HG03066 (cell line): ENCODE measurements around the gene CCDC12.

Experiments
- ATAC-seq: cut with Tn5 transposase; IDR thresholded peaks from one replicate; pipeline ENCODE4 v1.9.1; 2021; ENCODE audit warnings: low read depth; ENCODE audit not compliant: unreplicated experiment

Gene CCDC12

GRCh38 chr3:46960081-46960701 lies 16.4 kb downstream of the CCDC12 start:
- ATAC-seq = no peak

- ATAC-seq = no peak
Measured at GRCh38 chr3:46959161-46959511, 17.4 kb downstream of the CCDC12 start.

- no peak for ATAC-seq
Measured at GRCh38 chr3:46958467-46959160, 17.9 kb downstream of the CCDC12 start.

- ATAC-seq = no peak
Measured at GRCh38 chr3:46957092-46957820, 19.3 kb downstream of the CCDC12 start.

- ATAC-seq = no peak
Measured at GRCh38 chr3:46955801-46956259, 20.7 kb downstream of the CCDC12 start.

- no peak for ATAC-seq
Measured at GRCh38 chr3:46955157-46955556, 21.4 kb downstream of the CCDC12 start.

- ATAC-seq = no peak
Measured at GRCh38 chr3:46954178-46954577, 22.4 kb downstream of the CCDC12 start.

GRCh38 chr3:46953234-46954010 lies 23.1 kb downstream of the CCDC12 start:
- no peak for ATAC-seq

- no peak for ATAC-seq
Measured at GRCh38 chr3:46952813-46953212, 23.7 kb downstream of the CCDC12 start.

GRCh38 chr3:46950650-46951241 lies 25.8 kb downstream of the CCDC12 start:
- ATAC-seq = no peak

- ATAC-seq = no peak
Measured at GRCh38 chr3:46950177-46950576, 26.4 kb downstream of the CCDC12 start.

GRCh38 chr3:46948830-46949671 lies 27.5 kb downstream of the CCDC12 start:
- ATAC-seq = no peak

GRCh38 chr3:46947981-46948791 lies 28.4 kb downstream of the CCDC12 start:
- no peak for ATAC-seq

- no peak for ATAC-seq
Measured at GRCh38 chr3:46947546-46947901, 29.0 kb downstream of the CCDC12 start.

GRCh38 chr3:46946856-46947545 lies 29.5 kb downstream of the CCDC12 start:
- no peak for ATAC-seq

- ATAC-seq = no peak
Measured at GRCh38 chr3:46946416-46946815, 30.1 kb downstream of the CCDC12 start.

GRCh38 chr3:46944191-46944590 lies 32.4 kb downstream of the CCDC12 start:
- no peak for ATAC-seq
